ENCODE results near the gene OR5B21. TPM values are rescaled to one million over a fixed set of nuclear protein-coding genes. Genes with fewer than 3 reads are reported as not detected.

The OR5B21 gene
- total and polyA plus RNA-seq, 11 donors: not detected

DNA sequence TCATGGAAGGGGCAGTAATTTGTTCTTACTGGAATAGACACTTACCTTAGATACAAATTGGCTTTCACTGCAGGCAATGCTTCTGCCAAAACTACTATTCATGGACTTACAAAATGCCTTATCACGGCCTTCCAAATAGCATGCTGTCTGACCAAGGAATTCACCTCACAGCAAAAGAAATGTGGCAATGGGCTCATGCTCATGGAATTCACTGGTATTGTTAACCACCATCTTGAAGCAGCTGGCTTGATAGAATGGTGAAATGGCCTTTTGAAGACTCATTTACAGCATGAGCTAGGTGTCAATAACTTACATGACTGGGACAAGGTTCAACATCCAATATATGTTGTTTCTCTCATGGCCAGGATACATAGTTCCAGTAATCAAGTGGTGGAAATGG, 21.9 kb downstream of the OR5B21 start:
- Histone ChIP-seq H3K36me3 (no peaks in the 10 kb centered on the region), H3K27ac (no peak overlapping the region), H3K27me3 (peaks cover 0 to 5% (median 0%) of the 10 kb centered on the region in 9 donors), H3K4me1 (no peaks in the 10 kb centered on the region), H3K4me3 (no peak overlapping the region), H3K9me3 (no peaks in the 10 kb centered on the region)
- ATAC-seq (no peak), DNase-seq (no peak)
- intact Hi-C loops (cut with DNase I): no loop called here
- TF ChIP-seq POLR2A (IDR thresholded peaks at IDR 0.05): no peak
- TF ChIP-seq, protein P1, sequence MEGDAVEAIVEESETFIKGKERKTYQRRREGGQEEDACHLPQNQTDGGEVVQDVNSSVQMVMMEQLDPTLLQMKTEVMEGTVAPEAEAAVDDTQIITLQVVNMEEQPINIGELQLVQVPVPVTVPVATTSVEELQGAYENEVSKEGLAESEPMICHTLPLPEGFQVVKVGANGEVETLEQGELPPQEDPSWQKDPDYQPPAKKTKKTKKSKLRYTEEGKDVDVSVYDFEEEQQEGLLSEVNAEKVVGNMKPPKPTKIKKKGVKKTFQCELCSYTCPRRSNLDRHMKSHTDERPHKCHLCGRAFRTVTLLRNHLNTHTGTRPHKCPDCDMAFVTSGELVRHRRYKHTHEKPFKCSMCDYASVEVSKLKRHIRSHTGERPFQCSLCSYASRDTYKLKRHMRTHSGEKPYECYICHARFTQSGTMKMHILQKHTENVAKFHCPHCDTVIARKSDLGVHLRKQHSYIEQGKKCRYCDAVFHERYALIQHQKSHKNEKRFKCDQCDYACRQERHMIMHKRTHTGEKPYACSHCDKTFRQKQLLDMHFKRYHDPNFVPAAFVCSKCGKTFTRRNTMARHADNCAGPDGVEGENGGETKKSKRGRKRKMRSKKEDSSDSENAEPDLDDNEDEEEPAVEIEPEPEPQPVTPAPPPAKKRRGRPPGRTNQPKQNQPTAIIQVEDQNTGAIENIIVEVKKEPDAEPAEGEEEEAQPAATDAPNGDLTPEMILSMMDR (IDR thresholded peaks at IDR 0.05): no peak
- WGBS, 4 donors: 81 to 100% (median 88%) methylated on average over 1 of the region's 1 CpG

DNA sequence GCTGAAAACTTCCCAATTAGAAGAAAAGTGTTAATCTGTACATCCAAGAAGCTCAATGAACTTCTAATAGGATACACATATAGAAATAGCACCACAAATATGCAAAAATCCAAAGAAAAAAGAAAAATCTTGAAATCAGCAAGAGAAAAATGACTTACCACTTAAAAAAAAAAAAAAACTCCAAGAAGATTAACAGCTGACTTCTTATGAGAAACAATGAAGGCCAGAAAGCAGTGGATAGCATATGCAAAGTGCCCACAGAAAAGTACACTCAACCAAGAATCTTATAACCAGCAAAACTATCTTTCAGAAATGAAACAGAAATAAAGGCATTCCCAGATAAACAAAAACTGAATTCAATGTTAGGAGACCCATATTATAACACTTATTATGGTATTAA, 36.0 kb downstream of the OR5B21 start:
- DNase-seq (no peak), ATAC-seq (no peak)
- H3K9me3 ChIP-seq: peaks cover 0 to 34% (median 10%) of the 10 kb centered on the region in 12 donors
- H3K36me3 ChIP-seq: no peaks in the 10 kb centered on the region
- no peak for TF ChIP-seq POLR2A (IDR thresholded peaks at IDR 0.05)
- TF ChIP-seq, protein P1 (IDR thresholded peaks at IDR 0.05): no peak
- H3K27ac ChIP-seq: no peak overlapping the region
- no peak overlapping the region for H3K4me3 ChIP-seq
- no peaks in the 10 kb centered on the region for H3K4me1 ChIP-seq
- intact Hi-C loops (cut with DNase I): no loop called here
- no peaks in the 10 kb centered on the region for H3K27me3 ChIP-seq

DNA sequence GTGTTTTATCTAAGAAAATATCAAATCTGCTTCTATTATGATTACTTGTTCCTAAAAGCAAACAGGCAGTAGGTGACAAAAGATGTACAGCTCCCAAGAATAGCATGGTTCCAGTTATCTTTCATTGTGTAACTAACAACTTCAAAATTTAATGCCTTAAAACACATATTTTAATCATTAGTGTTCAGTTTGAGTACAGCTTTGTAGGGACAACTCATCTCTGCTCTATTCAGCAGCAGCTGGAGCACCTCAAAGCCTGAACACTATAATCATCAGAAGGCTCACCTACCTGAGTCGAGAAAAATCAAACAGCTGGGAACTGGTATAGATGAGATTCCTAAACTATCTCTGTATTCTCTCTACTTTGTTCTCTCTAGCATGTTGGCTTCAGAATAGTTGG, 41.6 kb downstream of the OR5B21 start:
- TF ChIP-seq, protein P1 (IDR thresholded peaks at IDR 0.05): no peak
- TF ChIP-seq POLR2A (IDR thresholded peaks at IDR 0.05): no peak

DNA sequence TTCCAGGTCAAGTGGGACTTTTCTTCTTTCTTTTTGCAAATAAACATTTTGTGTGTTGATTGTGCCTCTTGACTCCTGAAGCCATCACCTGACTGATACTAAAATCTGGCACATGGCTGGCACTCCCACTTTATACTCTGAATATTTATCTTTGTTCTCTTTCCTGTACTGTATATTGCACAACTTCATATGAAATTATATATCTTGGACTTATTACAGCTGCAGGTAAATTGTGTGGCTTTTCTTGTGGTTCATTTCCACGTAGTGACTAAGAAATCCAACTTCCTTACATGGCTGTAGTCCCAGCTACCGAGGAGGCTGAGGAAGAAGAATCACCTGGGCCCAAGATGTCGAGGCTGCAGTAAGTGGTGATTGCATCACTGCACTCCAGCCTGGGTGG, 42.2 kb downstream of the OR5B21 start:
- no peak overlapping the region for H3K4me3 ChIP-seq
- WGBS, 4 donors: 56 to 63% (median 62%) methylated on average over 3 of the region's 3 CpGs
- no peaks in the 10 kb centered on the region for H3K27me3 ChIP-seq
- peaks cover 0 to 24% (median 7%) of the 10 kb centered on the region in 12 donors for H3K9me3 ChIP-seq
- no peak for TF ChIP-seq POLR2A (IDR thresholded peaks at IDR 0.05)
- TF ChIP-seq, protein P1 (IDR thresholded peaks at IDR 0.05): no peak
- DNase-seq: no peak
- no peaks in the 10 kb centered on the region for H3K36me3 ChIP-seq
- intact Hi-C loops (cut with DNase I): no loop called here
- no peak overlapping the region for H3K27ac ChIP-seq
- no peaks in the 10 kb centered on the region for H3K4me1 ChIP-seq
- ATAC-seq: no peak

More for the DNA sequence above, 41.6 kb downstream of the OR5B21 start:
- no peaks in the 10 kb centered on the region for H3K36me3 ChIP-seq
- no peak for ATAC-seq
- DNase-seq: no peak
- WGBS, 4 donors: 75 to 78% (median 76%) methylated on average over 1 of the region's 1 CpG
- intact Hi-C loops (cut with DNase I): no loop called here
- no peaks in the 10 kb centered on the region for H3K4me1 ChIP-seq
- H3K4me3 ChIP-seq: no peak overlapping the region
- no peaks in the 10 kb centered on the region for H3K27me3 ChIP-seq
- H3K9me3 ChIP-seq: peaks cover 0 to 24% (median 8%) of the 10 kb centered on the region in 12 donors
- no peak overlapping the region for H3K27ac ChIP-seq

Other genes with a start within 250 kb of the OR5B21 start
- gene OR10W1, start 239.8 kb downstream of the OR5B21 start, total RNA-seq: not detected
- gene OR10W1, start 239.8 kb downstream of the OR5B21 start, polyA plus RNA-seq: not detected
- not detected for gene OR5B17, start 149.0 kb downstream of the OR5B21 start, total RNA-seq
- not detected for gene OR5B17, start 149.0 kb downstream of the OR5B21 start, polyA plus RNA-seq
- gene OR5B3, start 101.2 kb downstream of the OR5B21 start, total RNA-seq: not detected
- gene OR5B3, start 101.2 kb downstream of the OR5B21 start, polyA plus RNA-seq: not detected
- not detected for gene OR5B2, start 80.0 kb downstream of the OR5B21 start, total RNA-seq
- not detected for gene OR5B2, start 80.0 kb downstream of the OR5B21 start, polyA plus RNA-seq
- gene OR5B12, start 65.9 kb downstream of the OR5B21 start, total RNA-seq: not detected
- not detected for gene OR5B12, start 65.9 kb downstream of the OR5B21 start, polyA plus RNA-seq
- gene LPXN, start 67.8 kb upstream of the OR5B21 start, total RNA-seq: 10 to 100 TPM in 1 of 9 donors, 1 to 10 TPM in 8; 2.6 to 19.8 (median 4.0) TPM
- gene LPXN, start 67.8 kb upstream of the OR5B21 start, polyA plus RNA-seq: 1 to 10 TPM; 1.8 to 2.8 TPM
- 10 to 100 TPM; 53.4 to 67.0 (median 60.7) TPM for gene ZFP91, start 71.0 kb upstream of the OR5B21 start, total RNA-seq
- gene ZFP91, start 71.0 kb upstream of the OR5B21 start, polyA plus RNA-seq: 10 to 100 TPM; 11.2 to 41.4 TPM
- gene CNTF, start 114.6 kb upstream of the OR5B21 start, total RNA-seq: 1 to 10 TPM in 3 of 9 donors, under 1 TPM in 6; 0.71 to 1.5 (median 0.96) TPM
- gene CNTF, start 114.6 kb upstream of the OR5B21 start, polyA plus RNA-seq: 1 to 10 TPM in 1 of 2 donors, under 1 TPM in 1; 0.19 to 1.0 TPM
- gene GLYAT, start 223.8 kb upstream of the OR5B21 start, total RNA-seq: 1 to 10 TPM in 1 of 9 donors, under 1 TPM in 2, not detected in 6; 0.20 to 2.7 (median 0.34) TPM
- under 1 TPM in 1 of 2 donors, not detected in 1; 0.15 TPM for gene GLYAT, start 223.8 kb upstream of the OR5B21 start, polyA plus RNA-seq

All from heart left ventricle (tissue), 16 donors.